ENCODE results near the gene FGF13. TPM values are rescaled to one million over a fixed set of nuclear protein-coding genes. Genes with fewer than 3 reads are reported as not detected.

FGF13 gene
- total and polyA plus RNA-seq, 2 of the 13 experiments (the other 11 are each of a cell fraction or from before 2014, with no cell fraction given), result 0.09 to 0.33 TPM

GRCh38 chrX:138745196-138745595 is 33.7 kb upstream of the FGF13 start:
- ATAC-seq (peak; percentile 61), DNase-seq (ENCODE audit: low spot score) (peak; percentile 12), FAIRE-seq (peak; percentile 51)
- intact Hi-C loops (cut with micrococcal nuclease; ENCODE audit: unreplicated experiment) (loop anchor here (1.0 kb wide), 1 partner anchor 553 kb away; no protein-coding TSS in a partner anchor), in situ Hi-C loops (cut with HindIII; ENCODE audit: extremely low pct_ligation_motif_present, low pct_unique_long_range_greater_than_20kb) (loop anchor here (25.0 kb wide), 1 partner anchor 558 kb away; no protein-coding TSS in a partner anchor)
- no TSS peak for BruUV-seq (replicated peaks)
- Histone ChIP-seq H3K4me1 (ENCODE audit: insufficient read depth, low read length) (no peaks in the 10 kb centered on the region), H3K79me2 (ENCODE audit: insufficient read depth, low read length) (no peaks in the 10 kb centered on the region), H2AFZ (ENCODE audit: low read length) (no peak overlapping the region), H4K20me1 (ENCODE audit: insufficient read depth, low read length) (no peaks in the 10 kb centered on the region), H3K27me3 (ENCODE audit: control insufficient read depth in 1 of 2, insufficient read depth in 2 of 2, low read length in 2 of 2) (no peaks in the 10 kb centered on the region), H3K9me3 (ENCODE audit: low read length) (no peaks in the 10 kb centered on the region), H3K4me2 (ENCODE audit: low read depth, low read length) (no peak overlapping the region), H3K9ac (ENCODE audit: insufficient read depth, low read depth, low read length) (no peak overlapping the region), H3K36me3 (replicated peaks in 1 of 2; ENCODE audit: control insufficient read depth in 1 of 2, insufficient read depth in 2 of 2, low read length in 2 of 2) (no peaks in the 10 kb centered on the region), H3K27ac (ENCODE audit: extremely low read length, insufficient read depth, low read length) (no peak overlapping the region), H3K4me3 (replicated peaks in 1 of 3; ENCODE audit: insufficient read depth in 1 of 3, low read depth in 2 of 3, low read length in 3 of 3) (no peak overlapping the region)
- ChIA-PET CTCF (ENCODE audit: low intra/inter-chr PET ratio, low total read pairs) (interaction anchor here (1.6 to 2.0 kb wide), 2 partner anchors 553 to 617 kb away, joined by 4 to 10 read pairs; no protein-coding TSS in a partner anchor), POLR2A (no interaction called here)
- WGBS (ENCODE audit: low lambda C conversion rate), result 2% methylated on average over 5 of the region's 7 CpGs
- TF ChIP-seq SMC3 (IDR thresholded peaks at IDR 0.05; ENCODE audit: low read length), result peak; percentile 28; the same call in 1 of the 2 replicates
- TF ChIP-seq STAG1 (CRISPR knock-in tag; IDR thresholded peaks at IDR 0.05), result peak; percentile 55
- TF ChIP-seq, protein P1, sequence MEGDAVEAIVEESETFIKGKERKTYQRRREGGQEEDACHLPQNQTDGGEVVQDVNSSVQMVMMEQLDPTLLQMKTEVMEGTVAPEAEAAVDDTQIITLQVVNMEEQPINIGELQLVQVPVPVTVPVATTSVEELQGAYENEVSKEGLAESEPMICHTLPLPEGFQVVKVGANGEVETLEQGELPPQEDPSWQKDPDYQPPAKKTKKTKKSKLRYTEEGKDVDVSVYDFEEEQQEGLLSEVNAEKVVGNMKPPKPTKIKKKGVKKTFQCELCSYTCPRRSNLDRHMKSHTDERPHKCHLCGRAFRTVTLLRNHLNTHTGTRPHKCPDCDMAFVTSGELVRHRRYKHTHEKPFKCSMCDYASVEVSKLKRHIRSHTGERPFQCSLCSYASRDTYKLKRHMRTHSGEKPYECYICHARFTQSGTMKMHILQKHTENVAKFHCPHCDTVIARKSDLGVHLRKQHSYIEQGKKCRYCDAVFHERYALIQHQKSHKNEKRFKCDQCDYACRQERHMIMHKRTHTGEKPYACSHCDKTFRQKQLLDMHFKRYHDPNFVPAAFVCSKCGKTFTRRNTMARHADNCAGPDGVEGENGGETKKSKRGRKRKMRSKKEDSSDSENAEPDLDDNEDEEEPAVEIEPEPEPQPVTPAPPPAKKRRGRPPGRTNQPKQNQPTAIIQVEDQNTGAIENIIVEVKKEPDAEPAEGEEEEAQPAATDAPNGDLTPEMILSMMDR (CRISPR knock-in tag; IDR thresholded peaks at IDR 0.05), result peak; percentile 54
- TF ChIP-seq, protein P2, sequence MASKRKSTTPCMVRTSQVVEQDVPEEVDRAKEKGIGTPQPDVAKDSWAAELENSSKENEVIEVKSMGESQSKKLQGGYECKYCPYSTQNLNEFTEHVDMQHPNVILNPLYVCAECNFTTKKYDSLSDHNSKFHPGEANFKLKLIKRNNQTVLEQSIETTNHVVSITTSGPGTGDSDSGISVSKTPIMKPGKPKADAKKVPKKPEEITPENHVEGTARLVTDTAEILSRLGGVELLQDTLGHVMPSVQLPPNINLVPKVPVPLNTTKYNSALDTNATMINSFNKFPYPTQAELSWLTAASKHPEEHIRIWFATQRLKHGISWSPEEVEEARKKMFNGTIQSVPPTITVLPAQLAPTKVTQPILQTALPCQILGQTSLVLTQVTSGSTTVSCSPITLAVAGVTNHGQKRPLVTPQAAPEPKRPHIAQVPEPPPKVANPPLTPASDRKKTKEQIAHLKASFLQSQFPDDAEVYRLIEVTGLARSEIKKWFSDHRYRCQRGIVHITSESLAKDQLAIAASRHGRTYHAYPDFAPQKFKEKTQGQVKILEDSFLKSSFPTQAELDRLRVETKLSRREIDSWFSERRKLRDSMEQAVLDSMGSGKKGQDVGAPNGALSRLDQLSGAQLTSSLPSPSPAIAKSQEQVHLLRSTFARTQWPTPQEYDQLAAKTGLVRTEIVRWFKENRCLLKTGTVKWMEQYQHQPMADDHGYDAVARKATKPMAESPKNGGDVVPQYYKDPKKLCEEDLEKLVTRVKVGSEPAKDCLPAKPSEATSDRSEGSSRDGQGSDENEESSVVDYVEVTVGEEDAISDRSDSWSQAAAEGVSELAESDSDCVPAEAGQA (IDR thresholded peaks at IDR 0.05; ENCODE audit: low read depth), result no peak
- TF ChIP-seq, protein P2 (CRISPR knock-in tag; IDR thresholded peaks at IDR 0.05; ENCODE audit: borderline replicate concordance), result no peak

All from HepG2 (cell line).